NCI-H1694 (cell line): ENCODE data around the gene LCE2C.

Experiments
- DNase-seq: peaks from one replicate; lab custom pipeline; 2025; lab: John Stamatoyannopoulos, UW

The LCE2C gene

GRCh38 chr1:152725261-152725660, 50.2 kb downstream of the LCE2C start:
- no peak for DNase-seq
